Prostate gland (tissue), 2 donors: ENCODE measurements around the gene ERCC1. TPM values are rescaled to one million over a fixed set of nuclear protein-coding genes. Genes with fewer than 3 reads are reported as not detected.
A peak's percentile ranks its signal among the peaks of the same experiment; 100 is the strongest.

ENCODE experiments used
- DNase-seq: peaks from one replicate; pipeline ENCODE4 v3.0.0-alpha.2; 2019; ENCODE audit warnings: low spot score
- H3K27ac ChIP-seq, 2 donors: fragments of 200-600 bp; sonication (generic); 2 replicates each; pipeline ENCODE4 v1.5.1; 2017 to 2019
- H3K27me3 ChIP-seq: fragments of 200-600 bp; sonication (generic); replicated peaks from 2 replicates; pipeline ENCODE4 v1.5.1; 2019; ENCODE audit not compliant: insufficient read depth
- H3K36me3 ChIP-seq, 2 donors: fragments of 200-600 bp; sonication (generic); 1 replicate in 1 of 2; 2 replicates in 1 of 2; pipeline versions ENCODE4 v1.5.1 to v1.8.1; 2017 to 2019
- H3K4me1 ChIP-seq: fragments of 200-600 bp; sonication (generic); replicated peaks from 2 replicates; pipeline ENCODE4 v1.5.1; 2019
- H3K4me3 ChIP-seq, 2 donors: fragments of 200-600 bp; sonication (generic); 2 replicates each; pipeline ENCODE4 v1.5.1; 2017 to 2019
- H3K9me3 ChIP-seq: fragments of 200-600 bp; sonication (generic); 2 replicates; pipeline ENCODE4 v1.5.1; 2017
- CTCF ChIP-seq, 4 experiments: fragments of 200-600 bp in 2 of 4; fragments of 450-650 bp in 2 of 4; sonication (generic) in 2 of 4; IDR thresholded peaks; 1 replicate in 3 of 4; 2 replicates in 1 of 4; pipeline ENCODE4 v1.5.1; 2016 to 2019; ENCODE audit warnings: antibody characterized with exemption in 4 of 4, mild to moderate bottlenecking in 2 of 4, moderate library complexity in 2 of 4
- POLR2A ChIP-seq: fragments of 450-650 bp; IDR thresholded peaks from one replicate; pipeline ENCODE4 v1.6.1; 2016; ENCODE audit warnings: antibody characterized with exemption, mild to moderate bottlenecking
- POLR2AphosphoS5 ChIP-seq: sonication (generic); formaldehyde crosslinking; IDR thresholded peaks from one replicate; pipeline ENCODE4 v1.6.1; 2017; ENCODE audit warnings: antibody characterized with exemption
- WGBS: methylation state at CpG from one replicate; pipeline ENCODE4 v1.1.5; 2018; 5-methylcytosine and 5-hydroxymethylcytosine counted together
- intact Hi-C: fragments of 100-400 bp; cut with DNase I; formaldehyde crosslinking; loops from one replicate; pipeline ENCODE4 v1.14.2; 2022
- total RNA-seq, 2 donors: library from RNA; depleted of rRNA; stranded (reverse); fragments of >200 nt; gene quantifications; one replicate each; pipeline ENCODE4 v1.1.0, GENCODE V29; 2016

ERCC1 gene
- total RNA-seq, 2 donors from 2014 or later, result 142 to 151 TPM

- no peaks in the 10 kb centered on the region for H3K27me3 ChIP-seq
- intact Hi-C loops, result no loop called here
- no peak for DNase-seq
- H3K27ac ChIP-seq, result no peak overlapping the region
- 94% methylated on average over 15 of the region's 15 CpGs for WGBS
- TF ChIP-seq CTCF (IDR thresholded peaks at IDR 0.05) (no peak), POLR2AphosphoS5 (no peak), POLR2A (no peak)
- no peaks in the 10 kb centered on the region for H3K9me3 ChIP-seq
- H3K4me3 ChIP-seq, result no peak overlapping the region
- H3K36me3 ChIP-seq, result no peaks in the 10 kb centered on the region
- H3K4me1 ChIP-seq, result peaks cover 10% of the 10 kb centered on the region
These were observed 47.0 kb upstream of the ERCC1 start for GRCh38 chr19:45470762-45471081.

GRCh38 chr19:45469945-45470761 is 46.4 kb upstream of the ERCC1 start:
- Histone ChIP-seq H3K4me3 (peak overlapping the region; percentile 54 to 67), H3K27me3 (no peaks in the 10 kb centered on the region), H3K4me1 (peaks cover 10% of the 10 kb centered on the region), H3K9me3 (no peaks in the 10 kb centered on the region), H3K27ac (peak overlapping the region; percentile 98 to 99), H3K36me3 (no peaks in the 10 kb centered on the region)
- WGBS, result 46% methylated on average over 33 of the region's 33 CpGs
- DNase-seq, result no peak
- TF ChIP-seq CTCF (IDR thresholded peaks at IDR 0.05), result no peak
- TF ChIP-seq POLR2A, result no peak
- no peak for TF ChIP-seq POLR2AphosphoS5
- intact Hi-C loops, result no loop called here

- Histone ChIP-seq H3K9me3 (no peaks in the 10 kb centered on the region), H3K4me3 (peak overlapping the region; percentile 54 to 67), H3K4me1 (peaks cover 10% of the 10 kb centered on the region), H3K27ac (peak overlapping the region; percentile 98 to 99), H3K36me3 (no peaks in the 10 kb centered on the region), H3K27me3 (no peaks in the 10 kb centered on the region)
- TF ChIP-seq POLR2AphosphoS5, result peak; percentile 98
- TF ChIP-seq CTCF (IDR thresholded peaks at IDR 0.05), result peak in 2 of 4 experiments; percentile 28 to 32
- peak; percentile 93 for TF ChIP-seq POLR2A
- 0% methylated on average over 66 of the region's 66 CpGs for WGBS
- peak; percentile 93 for DNase-seq
- intact Hi-C loops, result no loop called here
These were observed 45.6 kb upstream of the ERCC1 start for GRCh38 chr19:45469132-45469944.

GRCh38 chr19:45468803-45469131 is 45.0 kb upstream of the ERCC1 start:
- H3K4me1 ChIP-seq, result peaks cover 10% of the 10 kb centered on the region
- no peak for TF ChIP-seq CTCF (IDR thresholded peaks at IDR 0.05)
- no peak for TF ChIP-seq POLR2AphosphoS5
- no peak for TF ChIP-seq POLR2A
- H3K36me3 ChIP-seq, result no peaks in the 10 kb centered on the region
- no peak for DNase-seq
- WGBS, result 1% methylated on average over 19 of the region's 19 CpGs
- intact Hi-C loops, result no loop called here
- no peaks in the 10 kb centered on the region for H3K27me3 ChIP-seq
- H3K27ac ChIP-seq, result peak overlapping the region; percentile 98 to 99
- no peaks in the 10 kb centered on the region for H3K9me3 ChIP-seq
- peak overlapping the region; percentile 54 to 67 for H3K4me3 ChIP-seq
